Loucy (cell line): ENCODE results near the gene MMP28.

Source experiments
- CTCF ChIP-seq: fragments of 200-600 bp; sonication (generic); conservative IDR thresholded peaks from 2 replicates; pipeline ENCODE4 v1.5.1; 2014; ENCODE audit warnings: mild to moderate bottlenecking, antibody characterized with exemption, low read length
- EZH2phosphoT487 ChIP-seq: fragments of 200-600 bp; IDR thresholded peaks from 2 replicates; pipeline ENCODE4 v1.6.1; 2018; ENCODE audit warnings: antibody characterized with exemption, mild to moderate bottlenecking, moderate library complexity, borderline replicate concordance

- TF ChIP-seq CTCF (no peak), EZH2phosphoT487 (no peak)
Measured at GRCh38 chr17:35796942-35797341, 1.5 kb upstream of the MMP28 start.
